Occipital lobe (tissue), 2 donors: ENCODE data around the gene SP6. TPM values are rescaled to one million over a fixed set of nuclear protein-coding genes. Genes with fewer than 3 reads are reported as not detected.

Source experiments
- DNase-seq: peaks from one replicate; lab custom pipeline; 2025; lab: John Stamatoyannopoulos, UW
- total RNA-seq: library from RNA; depleted of rRNA; stranded (reverse); fragments of >200 nt; gene quantifications from one replicate; pipeline ENCODE4 v1.2.3, GENCODE V29; 2014

Gene SP6
- total RNA-seq, 1 donor from 2014 or later = 0.16 TPM

GRCh38 chr17:47879776-47880454 is 29.0 kb upstream of the SP6 start:
- DNase-seq = no peak

- DNase-seq = no peak
Observed at GRCh38 chr17:47879028-47879585, 28.1 kb upstream of the SP6 start.

GRCh38 chr17:47878203-47879027 is 27.5 kb upstream of the SP6 start:
- no peak for DNase-seq

GRCh38 chr17:47877368-47878034 is 26.5 kb upstream of the SP6 start:
- DNase-seq = no peak

- DNase-seq = no peak
Observed at GRCh38 chr17:47875011-47875985, 24.3 kb upstream of the SP6 start.

- no peak for DNase-seq
Observed at GRCh38 chr17:47873200-47874090, 22.5 kb upstream of the SP6 start.

- no peak for DNase-seq
Observed at GRCh38 chr17:47872651-47873161, 21.7 kb upstream of the SP6 start.

GRCh38 chr17:47872019-47872650 is 21.2 kb upstream of the SP6 start:
- DNase-seq = no peak

GRCh38 chr17:47871048-47871447 is 20.1 kb upstream of the SP6 start:
- no peak for DNase-seq

- no peak for DNase-seq
Observed at GRCh38 chr17:47870056-47870455, 19.1 kb upstream of the SP6 start.

- DNase-seq = no peak
Observed at GRCh38 chr17:47869114-47869513, 18.2 kb upstream of the SP6 start.

GRCh38 chr17:47867813-47868533 is 17.0 kb upstream of the SP6 start:
- no peak for DNase-seq

GRCh38 chr17:47866941-47867340 is 16.0 kb upstream of the SP6 start:
- no peak for DNase-seq

- no peak for DNase-seq
Observed at GRCh38 chr17:47864791-47865216, 13.8 kb upstream of the SP6 start.

GRCh38 chr17:47862621-47863440 is 11.9 kb upstream of the SP6 start:
- DNase-seq = no peak

GRCh38 chr17:47860386-47860785 is 9.4 kb upstream of the SP6 start:
- DNase-seq = no peak
